Left kidney (tissue), 2 donors: ENCODE measurements around the gene FADS2. TPM values are rescaled to one million over a fixed set of nuclear protein-coding genes. Genes with fewer than 3 reads are reported as not detected.

ENCODE experiments used
- DNase-seq: peaks from one replicate; pipeline ENCODE4 v3.0.0-alpha.2; 2013
- polyA plus RNA-seq: library from polyadenylated mRNA; unstranded; fragments of 120-200 nt; gene quantifications from one replicate; pipeline ENCODE4 v1.2.1, GENCODE V29; 2013; ENCODE audit not compliant: insufficient read length

Gene FADS2
- polyA plus RNA-seq, 1 donor: 105 TPM

GRCh38 chr11:61844909-61845565 lies 16.9 kb downstream of the FADS2 start:
- no peak for DNase-seq

- DNase-seq: no peak
Observed at GRCh38 chr11:61846362-61847020, 18.4 kb downstream of the FADS2 start.

DNA sequence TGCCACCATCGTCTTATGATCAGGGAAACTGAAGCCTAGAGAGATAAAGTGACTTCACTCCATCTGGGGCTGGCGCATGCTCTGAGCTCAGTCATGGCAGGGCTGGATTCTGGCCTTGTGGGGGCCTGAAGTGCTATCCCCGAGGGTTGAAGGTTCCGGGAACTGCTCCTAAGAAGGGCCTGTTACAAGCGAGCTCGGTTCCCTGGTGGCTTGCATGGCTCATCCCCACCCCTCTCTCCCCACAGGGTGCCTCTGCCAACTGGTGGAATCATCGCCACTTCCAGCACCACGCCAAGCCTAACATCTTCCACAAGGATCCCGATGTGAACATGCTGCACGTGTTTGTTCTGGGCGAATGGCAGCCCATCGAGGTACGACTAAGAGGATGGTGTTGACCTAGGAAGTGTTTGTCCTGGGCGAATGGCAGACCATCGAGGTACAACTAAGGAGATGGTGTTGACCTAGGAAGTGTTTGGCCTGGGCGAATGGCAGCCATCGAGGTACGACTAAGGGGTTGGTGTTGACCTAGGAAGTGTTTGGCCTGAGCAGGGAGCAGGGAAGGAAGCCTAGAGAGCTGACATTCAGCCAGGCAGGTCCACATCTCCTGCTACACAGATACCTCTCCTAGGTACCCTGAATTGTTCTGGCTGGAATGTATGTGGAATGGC lies 19.9 kb downstream of the FADS2 start:
- DNase-seq: no peak

GRCh38 chr11:61848631-61849030 lies 20.5 kb downstream of the FADS2 start:
- DNase-seq: no peak

- DNase-seq: no peak
Observed at GRCh38 chr11:61850687-61851086, 22.6 kb downstream of the FADS2 start.

GRCh38 chr11:61851113-61851899 lies 23.2 kb downstream of the FADS2 start:
- DNase-seq: no peak

GRCh38 chr11:61851900-61852295 lies 23.8 kb downstream of the FADS2 start:
- no peak for DNase-seq

DNA sequence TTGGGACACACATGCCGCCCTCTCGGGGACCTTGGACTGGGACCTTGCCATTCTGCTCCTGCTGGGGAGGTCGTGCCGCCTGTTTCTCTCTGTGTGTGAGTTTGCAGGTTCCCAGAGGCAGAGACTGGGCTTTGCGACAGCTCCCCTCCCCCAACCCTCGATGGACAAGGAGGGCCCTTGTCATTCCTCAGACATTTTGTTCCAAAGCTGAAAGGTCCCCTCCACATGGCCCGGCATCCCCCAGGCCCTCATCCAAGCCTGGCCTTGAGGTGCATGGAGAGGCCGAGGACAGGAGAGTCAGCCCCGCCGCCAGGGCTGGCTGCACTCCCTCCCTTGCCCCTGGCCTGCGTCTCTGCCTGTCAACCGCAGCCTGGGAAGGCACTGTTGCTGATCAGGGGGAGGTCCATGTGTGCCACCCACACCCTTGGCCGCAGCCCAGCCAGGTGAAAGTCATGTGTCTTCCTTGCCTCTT lies 25.6 kb downstream of the FADS2 start:
- no peak for DNase-seq

DNA sequence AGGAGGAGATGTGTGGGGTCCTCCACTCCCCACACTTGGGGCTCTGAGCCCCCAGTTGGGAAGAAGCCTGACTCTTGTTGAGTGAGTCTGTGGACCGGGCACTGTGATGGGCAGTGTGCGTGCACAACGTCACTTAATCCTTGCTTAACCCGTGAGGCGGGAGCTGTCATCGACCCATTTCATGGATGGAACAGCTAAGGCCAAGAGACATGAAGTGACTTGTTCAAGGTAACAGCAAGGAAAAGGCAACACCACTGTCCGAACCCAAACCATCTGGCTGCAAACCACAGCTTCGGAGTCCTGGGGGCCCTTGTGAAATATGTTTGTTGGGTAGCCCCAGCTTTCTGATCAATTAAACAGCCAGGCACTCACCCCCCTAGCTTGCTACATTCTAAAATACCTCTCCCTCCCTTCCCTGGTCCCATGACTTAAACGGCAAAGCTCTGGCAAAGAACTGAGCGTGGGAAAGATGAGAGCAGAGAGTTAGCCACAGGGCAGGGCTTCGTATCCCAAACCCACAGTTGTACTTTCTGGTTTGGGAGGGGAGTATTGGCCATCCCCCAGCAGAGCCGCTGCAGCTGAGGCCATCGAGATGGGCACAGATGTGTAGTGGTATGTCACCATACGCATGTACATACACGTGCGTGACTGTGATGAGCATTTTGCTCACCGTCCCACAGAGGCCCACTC lies 26.3 kb downstream of the FADS2 start:
- DNase-seq: no peak

DNA sequence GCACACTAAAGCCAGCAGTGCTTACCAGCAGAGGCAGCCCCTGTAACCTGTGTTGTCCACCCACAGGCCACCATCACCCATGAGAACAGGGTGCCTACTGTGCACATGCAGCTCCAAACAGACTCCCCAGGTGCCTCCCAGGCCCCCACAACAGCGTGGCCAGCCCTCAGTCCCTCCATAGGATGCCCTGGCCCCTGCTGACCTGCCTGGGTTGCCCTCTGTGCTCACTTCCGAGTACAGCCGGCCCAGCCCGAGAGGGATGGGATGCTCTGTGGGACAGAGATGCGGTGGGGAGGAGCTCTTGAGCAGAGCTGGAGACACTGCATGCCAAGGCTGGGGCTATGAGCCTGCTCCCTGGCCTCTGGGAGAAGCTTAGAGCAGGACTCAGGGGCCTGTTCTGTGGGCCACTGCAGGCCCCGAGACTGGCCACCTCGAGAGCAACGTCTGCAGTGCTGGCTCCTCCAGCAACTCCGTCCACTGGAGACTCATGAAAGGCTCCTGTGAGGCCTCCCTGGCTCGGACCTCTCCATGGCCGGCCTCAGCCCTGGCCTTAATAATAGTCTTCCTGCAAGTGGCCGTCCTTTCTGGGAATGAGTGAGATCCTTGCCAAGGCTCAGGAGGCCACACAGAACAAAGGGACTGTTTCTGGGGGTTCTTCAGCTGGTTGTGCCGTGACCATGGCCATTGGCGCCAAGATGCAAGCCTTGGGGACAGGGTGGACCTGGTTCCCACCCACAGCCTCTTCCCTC lies 27.0 kb downstream of the FADS2 start:
- no peak for DNase-seq

- no peak for DNase-seq
Observed at GRCh38 chr11:61855939-61856680, 28.0 kb downstream of the FADS2 start.

DNA sequence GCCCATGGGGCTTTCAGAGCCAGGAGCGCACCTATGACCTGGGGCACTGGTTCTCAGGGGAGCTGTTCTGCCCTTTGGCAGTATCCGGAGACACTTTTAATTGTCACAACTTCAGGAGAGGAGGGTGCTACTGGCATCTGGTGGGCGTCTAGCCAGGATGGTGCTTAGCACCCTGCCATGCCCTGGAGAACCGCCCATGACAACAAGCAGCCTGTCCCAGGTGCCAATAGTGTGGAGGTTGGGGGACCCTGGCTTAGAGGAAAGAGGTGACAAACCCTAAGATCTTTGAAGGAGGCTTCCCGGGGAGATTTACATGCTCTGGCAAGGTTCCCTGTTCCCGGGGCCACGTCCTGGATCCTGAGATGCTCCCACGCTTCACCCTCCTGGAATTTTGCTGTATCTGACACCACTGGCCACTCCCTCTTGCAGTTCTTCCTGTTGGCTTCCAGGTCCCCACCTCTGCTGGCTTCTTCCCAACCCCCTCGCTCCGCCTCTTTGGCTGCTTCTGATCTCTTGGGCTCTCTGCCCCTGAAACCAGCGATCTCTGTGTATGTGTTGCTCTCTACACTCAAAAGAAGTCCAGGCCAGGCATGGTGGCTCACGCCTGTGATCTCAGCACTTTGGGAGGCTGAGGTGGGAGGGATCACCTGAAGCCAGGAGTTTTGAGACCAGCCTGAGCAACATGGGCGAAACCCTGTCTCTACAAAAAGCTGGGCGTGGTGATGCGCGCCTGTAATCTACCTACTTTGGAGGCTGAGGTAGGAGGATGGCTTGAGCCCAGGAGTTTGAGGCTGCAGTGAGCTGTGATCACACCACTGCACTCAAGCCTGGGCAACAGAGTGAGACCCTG lies 32.2 kb downstream of the FADS2 start:
- no peak for DNase-seq

GRCh38 chr11:61861634-61862033 lies 33.5 kb downstream of the FADS2 start:
- no peak for DNase-seq

DNA sequence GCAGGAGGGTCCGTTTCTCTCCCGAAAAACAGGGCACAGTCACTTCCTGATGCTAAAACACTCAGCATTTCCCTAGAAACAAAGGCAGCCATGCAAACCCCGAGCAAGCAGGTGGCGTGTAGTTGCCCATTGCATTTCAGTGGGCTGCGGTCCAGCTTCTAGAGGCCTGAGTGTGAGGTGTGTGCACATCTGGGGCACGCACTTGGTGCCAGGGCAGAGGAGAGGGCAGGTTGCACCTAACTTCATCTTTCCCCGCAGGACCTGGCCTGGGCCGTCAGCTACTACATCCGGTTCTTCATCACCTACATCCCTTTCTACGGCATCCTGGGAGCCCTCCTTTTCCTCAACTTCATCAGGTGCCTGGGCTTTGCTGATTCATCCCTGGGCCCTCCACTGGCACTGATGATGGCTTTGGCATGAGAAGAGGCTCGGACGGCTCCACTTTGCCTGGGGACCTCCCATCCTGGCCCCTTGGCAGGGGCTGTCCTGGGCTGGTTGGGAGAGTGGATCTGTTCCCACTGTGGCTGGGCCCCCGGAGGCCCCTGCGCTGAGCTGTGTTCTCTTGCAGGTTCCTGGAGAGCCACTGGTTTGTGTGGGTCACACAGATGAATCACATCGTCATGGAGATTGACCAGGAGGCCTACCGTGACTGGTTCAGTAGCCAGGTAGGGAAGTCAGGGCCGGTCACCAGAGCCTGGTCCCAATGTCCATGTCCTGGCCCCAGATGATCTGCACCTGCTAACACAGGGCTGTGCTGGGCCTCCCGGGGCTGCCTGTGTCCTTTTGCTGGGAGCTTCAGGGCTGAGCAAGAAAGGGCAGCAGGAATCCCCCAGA lies 34.8 kb downstream of the FADS2 start:
- DNase-seq: no peak

GRCh38 chr11:61863548-61864081 lies 35.5 kb downstream of the FADS2 start:
- no peak for DNase-seq

DNA sequence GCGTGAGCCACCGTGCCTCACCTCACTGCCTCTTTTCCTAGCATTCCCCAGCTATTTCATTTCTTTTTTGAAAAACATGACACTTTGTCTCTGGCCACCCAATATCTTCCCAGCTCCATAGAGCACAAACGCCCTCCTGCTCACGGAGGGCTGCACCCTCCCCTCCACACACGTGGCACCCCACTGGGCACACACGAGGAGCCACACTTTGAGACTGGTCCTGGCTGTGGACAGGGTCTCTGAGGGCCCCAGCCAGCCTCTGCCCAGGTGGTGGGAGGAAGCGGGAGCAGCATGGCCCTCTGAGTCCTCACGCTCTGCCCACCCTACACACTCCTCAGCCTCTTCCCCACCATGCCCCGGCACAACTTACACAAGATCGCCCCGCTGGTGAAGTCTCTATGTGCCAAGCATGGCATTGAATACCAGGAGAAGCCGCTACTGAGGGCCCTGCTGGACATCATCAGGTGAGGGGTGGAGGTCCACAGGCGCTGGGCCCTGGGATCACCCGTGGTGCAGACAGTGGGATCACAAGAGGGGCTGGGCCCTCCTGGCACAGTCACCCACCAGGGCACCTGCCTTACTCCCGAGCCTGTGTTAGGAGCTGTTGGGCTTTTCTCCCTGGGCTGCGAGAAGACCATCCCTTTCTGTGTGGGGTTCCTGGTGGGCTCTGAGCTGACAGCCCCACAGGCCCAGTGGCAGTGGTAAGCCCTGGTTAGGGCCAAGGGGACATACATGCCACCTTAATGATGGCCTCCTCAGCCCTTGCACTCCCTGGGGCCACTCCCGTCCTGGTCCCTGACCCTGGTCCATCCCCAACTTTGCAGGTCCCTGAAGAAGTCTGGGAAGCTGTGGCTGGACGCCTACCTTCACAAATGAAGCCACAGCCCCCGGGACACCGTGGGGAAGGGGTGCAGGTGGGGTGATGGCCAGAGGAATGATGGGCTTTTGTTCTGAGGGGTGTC lies 37.0 kb downstream of the FADS2 start:
- DNase-seq: no peak
